Measurements from ENCODE around the gene MXD4.
"Not testable (repeated sequence)": the region's sequence is repeated elsewhere in the genome, so short reads cannot be mapped to it uniquely, and the experiment has no call there.

Gene MXD4

GRCh38 chr4:2219233-2219760 is 42.6 kb downstream of the MXD4 start:
- DNase-seq (ENCODE audit: low spot score) = no peak

- DNase-seq (ENCODE audit: low spot score) = no peak
These were observed 43.5 kb downstream of the MXD4 start for GRCh38 chr4:2218436-2218835.

GRCh38 chr4:2217726-2218125 is 44.2 kb downstream of the MXD4 start:
- DNase-seq (ENCODE audit: low spot score) = no peak

GRCh38 chr4:2212831-2213230 is 49.1 kb downstream of the MXD4 start:
- no peak for DNase-seq (ENCODE audit: low spot score)

- not testable (repeated sequence) for DNase-seq (ENCODE audit: low spot score)
These were observed 59.1 kb downstream of the MXD4 start for GRCh38 chr4:2202789-2203188.
